ENCODE results near the gene AGAP9.
A peak's percentile ranks its signal among the peaks of the same experiment; 100 is the strongest.
"Not testable (repeated sequence)": the region's sequence is repeated elsewhere in the genome, so short reads cannot be mapped to it uniquely, and the experiment has no call there.

The AGAP9 gene

DNA sequence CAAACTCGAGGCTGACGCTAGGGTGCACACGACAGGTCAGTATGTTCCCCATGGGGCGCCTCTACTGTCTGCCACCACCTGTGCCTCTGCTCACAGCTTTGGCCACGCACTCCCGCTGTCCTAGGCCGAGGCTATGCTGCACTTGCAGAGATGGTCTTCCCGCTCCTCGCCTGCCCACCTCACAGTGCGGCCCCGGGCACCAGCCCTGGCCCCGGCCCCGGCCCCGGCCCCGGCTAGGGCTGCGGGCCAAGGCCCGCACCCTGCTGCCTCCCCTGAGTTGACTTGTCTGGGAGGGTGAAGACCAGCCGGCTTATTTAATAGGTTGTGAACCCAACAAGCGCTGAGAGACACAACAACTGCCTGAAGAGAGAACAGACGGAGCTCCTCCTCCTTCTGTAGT, at the start of gene AGAP9:
TSS of gene AGAP9 (minus strand) at position 164 of the 400 bp plus-strand sequence. CDS start at position 52, 112 bp downstream.
- not testable (repeated sequence) for DNase-seq

GRCh38 chr10:47571138-47571912, 47.9 kb upstream of the AGAP9 start:
- DNase-seq = not testable (repeated sequence)

DNA sequence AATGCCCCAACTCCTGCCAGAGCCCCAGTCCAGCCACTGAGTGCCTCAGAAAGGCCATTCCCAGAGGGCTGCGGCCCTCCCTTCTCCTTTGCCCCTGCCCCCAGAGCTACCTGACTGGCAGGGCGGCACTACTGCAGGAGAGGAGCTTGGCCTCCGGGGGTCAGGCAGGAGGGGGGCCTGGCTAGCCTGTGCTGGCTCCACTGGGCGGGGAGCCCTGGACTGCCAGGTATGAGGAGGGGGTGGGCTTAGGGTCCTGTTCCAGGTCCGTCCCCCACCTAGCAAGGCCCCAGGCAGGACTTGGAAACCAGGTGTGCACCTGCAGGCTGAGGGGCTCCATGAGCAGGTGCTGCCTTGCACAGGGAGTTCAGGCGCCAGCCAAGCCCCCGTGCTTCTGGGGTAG, 43.3 kb upstream of the AGAP9 start:
- DNase-seq = not testable (repeated sequence)

GRCh38 chr10:47566108-47566699, 42.8 kb upstream of the AGAP9 start:
- not testable (repeated sequence) for DNase-seq

DNA sequence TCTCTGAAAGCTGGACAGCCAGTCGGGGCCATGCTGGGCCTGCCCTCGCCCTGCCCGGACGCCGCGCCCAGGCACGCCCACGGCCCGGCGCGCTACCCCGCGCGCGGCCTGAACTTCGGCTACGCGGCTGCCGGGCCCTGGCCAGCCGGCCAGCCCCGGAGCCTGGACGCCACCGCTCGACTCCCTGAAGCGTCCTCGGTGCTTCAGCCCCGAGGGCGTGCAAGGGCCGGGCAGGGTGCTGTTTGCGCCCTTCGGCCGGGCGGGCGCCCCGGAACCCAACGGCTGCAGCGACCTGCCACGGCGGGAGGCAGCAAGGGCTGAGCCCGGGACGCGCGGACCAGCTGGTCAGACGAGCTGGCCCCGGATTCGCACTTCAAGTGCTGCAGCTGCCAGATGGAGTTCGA, 42.1 kb upstream of the AGAP9 start:
- DNase-seq = not testable (repeated sequence)

DNA sequence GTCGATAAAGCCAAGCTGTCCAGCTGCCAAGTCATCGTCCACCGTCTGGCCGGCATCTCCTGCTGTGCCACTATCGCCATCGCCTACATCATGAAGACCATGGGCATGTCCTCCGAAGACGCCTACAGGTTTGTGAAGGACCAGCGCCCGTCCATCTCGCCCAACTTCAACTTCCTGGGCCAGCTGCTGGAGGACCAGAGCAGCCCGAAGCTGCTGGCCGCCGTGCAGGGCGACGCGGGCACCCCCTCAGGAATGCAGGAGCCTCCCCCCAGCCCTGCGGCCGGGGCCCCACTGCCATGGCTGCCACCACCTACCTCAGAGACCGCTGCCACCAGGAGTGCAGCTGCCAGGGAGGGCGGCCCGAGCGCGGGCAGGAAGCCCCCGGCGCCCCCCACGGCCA, 41.5 kb upstream of the AGAP9 start:
- DNase-seq = not testable (repeated sequence)

DNA sequence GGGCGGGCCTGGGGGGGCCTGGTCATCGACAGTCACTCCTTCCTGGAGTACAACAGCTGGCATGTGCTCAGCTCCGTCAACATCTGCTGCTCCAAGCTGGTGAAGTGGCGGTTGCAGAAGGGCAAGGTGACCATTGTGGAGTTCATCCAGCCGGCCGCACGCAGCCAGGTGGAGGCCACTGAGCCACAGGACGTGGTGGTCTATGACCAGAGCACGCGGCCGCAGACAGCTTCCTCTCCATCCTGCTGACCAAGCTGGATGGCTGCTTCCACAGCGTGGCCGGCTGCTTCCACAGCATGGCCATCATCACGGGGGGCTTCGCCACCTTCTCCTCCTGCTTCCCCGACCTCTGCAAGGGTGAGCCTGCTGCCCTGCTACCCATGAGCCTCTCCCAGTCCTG, 40.9 kb upstream of the AGAP9 start:
- not testable (repeated sequence) for DNase-seq

- not testable (repeated sequence) for DNase-seq
Measured at GRCh38 chr10:47560452-47560851, 37.0 kb upstream of the AGAP9 start.

DNA sequence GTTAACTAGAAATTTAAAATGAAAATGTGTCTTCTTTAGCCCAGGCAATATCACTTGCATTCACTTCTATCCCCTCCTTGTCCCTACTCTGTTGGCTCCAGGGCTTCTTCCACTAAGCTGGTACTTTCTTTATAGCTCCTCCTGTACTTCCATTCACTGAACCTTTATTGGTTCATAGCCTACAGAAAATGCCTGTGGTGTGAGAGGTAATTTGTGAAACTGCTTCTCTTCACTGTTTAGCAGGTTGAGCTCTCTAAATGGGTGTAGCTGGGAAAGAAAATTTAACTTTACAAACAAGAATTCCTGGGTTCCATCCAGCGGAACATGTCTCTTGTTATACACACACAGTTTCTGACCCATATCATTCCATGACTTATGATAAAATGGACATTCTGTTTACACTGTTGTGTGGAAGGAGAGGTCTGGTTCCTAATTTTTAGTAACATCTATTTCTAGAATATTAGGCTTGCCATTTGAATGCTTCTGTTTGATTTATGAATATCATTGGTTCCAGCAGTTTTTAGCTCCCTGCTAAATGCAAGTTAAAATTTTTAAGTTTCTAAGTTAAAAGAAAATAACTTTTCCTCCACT, 36.4 kb upstream of the AGAP9 start:
- not testable (repeated sequence) for DNase-seq

- DNase-seq = peak; percentile 65
Measured at GRCh38 chr10:47558109-47558508, 34.7 kb upstream of the AGAP9 start.

DNA sequence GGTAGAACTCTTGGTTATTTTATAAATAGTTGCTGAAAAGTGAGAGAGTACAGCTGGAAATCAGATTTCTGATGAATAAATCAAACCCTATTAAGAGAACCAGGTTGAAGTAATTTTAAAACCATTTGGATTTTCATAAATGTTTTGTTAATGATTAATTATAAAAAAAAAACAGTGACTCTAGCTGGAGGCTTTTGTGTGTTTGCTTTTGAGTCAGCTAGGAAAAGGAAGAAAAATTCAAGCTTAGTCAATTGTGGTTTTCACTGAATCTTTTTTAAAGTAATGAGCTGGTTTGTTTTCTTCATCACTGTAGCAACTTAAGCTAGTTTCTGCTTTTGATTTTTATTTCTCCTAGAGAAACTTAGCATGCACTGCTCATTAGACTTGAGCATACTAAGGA, 34.2 kb upstream of the AGAP9 start:
- peak; percentile 25 for DNase-seq

GRCh38 chr10:47555334-47555733, 31.9 kb upstream of the AGAP9 start:
- DNase-seq = not testable (repeated sequence)

DNA sequence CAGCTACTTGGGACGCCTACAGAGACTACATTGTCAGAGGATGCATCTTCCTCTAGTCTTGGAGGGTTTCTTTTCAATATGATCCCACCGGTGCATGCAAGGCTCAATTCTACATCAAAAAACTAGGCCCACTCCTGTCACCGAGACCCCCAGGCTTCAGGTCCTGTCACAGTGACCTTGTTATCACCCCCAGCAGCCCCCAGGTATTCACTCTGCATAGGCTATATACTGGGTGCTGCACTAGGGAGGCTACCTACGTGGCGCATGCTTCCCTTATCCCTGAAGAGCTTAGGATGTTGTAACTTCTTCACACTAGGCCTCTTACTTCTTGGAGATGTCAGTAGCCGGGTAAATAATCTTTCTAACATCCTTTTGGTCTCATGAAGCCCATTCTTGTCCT, 31.1 kb upstream of the AGAP9 start:
- DNase-seq = not testable (repeated sequence)

- peak; percentile 3 for DNase-seq
Measured at GRCh38 chr10:47553860-47554247, 30.4 kb upstream of the AGAP9 start.

- peak; percentile 80 for DNase-seq
Measured at GRCh38 chr10:47553214-47553859, 29.9 kb upstream of the AGAP9 start.

DNA sequence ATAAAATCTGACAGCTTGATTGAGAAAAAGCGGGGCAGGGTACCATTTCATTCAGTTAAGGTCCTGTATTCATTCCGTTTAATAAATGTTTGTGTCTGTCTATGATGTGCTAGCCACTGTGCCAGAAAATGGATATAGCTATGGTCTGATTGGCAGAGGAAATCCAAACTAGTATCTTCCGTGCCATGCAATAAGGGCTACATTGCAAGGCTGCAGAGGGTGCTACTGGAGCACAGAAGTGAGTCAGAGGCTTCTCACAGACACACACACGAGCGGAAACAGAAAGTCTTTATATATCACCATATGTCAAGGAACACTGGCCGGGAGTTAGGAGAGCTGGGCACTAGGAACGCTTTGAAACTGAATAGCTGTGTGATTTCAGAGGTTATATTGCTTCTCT, 29.3 kb upstream of the AGAP9 start:
- DNase-seq = peak; percentile 85

- not testable (repeated sequence) for DNase-seq
Measured at GRCh38 chr10:47547286-47547685, 23.8 kb upstream of the AGAP9 start.

DNA sequence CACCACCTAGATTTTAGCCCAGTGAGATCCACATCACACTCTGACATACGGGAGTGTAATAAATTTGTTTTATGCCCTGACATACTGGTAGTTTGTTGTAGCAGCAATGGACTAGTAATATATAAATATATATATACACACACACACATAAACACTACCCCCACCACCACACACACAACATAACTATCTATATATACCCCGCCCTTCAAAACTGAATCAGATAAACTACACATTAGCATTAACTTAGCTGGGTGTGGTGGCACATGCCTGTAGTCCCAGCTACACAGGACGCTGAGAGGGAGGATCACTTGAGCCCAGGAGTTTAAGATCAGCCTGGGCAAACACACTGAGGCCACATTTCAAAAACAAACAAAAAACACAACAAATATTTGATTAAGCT, 13.0 kb upstream of the AGAP9 start:
- not testable (repeated sequence) for DNase-seq

- DNase-seq = not testable (repeated sequence)
Measured at GRCh38 chr10:47502313-47502712, 21.1 kb downstream of the AGAP9 start.

- not testable (repeated sequence) for DNase-seq
Measured at GRCh38 chr10:47494226-47494625, 29.2 kb downstream of the AGAP9 start.

DNA sequence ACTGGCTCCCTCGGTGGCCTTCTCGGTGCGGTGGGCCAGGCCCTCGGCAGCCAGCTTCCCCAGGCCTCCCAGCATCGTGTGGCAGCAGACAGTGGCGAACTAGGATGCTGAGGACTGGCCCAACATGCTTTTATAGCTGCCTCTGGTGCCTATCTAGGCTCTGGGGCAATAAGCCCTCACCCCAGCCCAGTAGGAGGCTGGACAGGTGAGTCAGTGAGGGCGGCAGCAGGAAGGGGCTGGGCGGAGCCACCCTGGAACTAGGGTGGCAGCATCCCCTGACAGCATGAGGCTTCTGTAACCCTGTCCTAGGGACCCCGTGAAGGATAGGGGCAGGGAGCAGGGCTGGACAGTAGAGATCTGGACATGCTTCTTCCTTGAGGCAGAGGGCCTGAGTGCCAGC, 31.8 kb downstream of the AGAP9 start, which contains the start of gene FAM25G:
TSS of gene FAM25G (minus strand) at position 101 of the 400 bp plus-strand sequence. CDS start at position 75, 26 bp downstream.
- DNase-seq = not testable (repeated sequence)

DNA sequence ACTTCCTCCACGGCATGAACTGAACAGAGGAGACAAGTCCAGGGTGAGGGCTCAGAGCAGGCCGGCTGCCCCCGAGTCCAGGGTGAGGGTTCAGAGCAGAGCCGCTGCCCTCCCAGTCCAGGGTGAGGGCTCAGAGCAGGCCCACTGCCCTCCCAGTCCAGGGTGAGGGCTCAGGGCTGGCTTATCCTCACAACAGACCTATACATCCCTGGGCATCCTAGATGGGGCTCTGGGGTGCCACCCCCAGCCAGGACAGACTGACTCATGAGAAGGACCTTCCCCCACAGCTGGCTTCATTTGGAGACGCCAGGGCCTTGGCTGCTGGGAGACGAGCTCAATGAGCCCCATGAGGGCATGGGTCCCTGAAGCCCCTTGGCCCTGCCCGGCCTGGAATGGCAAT, 33.8 kb downstream of the AGAP9 start:
- not testable (repeated sequence) for DNase-seq

DNA sequence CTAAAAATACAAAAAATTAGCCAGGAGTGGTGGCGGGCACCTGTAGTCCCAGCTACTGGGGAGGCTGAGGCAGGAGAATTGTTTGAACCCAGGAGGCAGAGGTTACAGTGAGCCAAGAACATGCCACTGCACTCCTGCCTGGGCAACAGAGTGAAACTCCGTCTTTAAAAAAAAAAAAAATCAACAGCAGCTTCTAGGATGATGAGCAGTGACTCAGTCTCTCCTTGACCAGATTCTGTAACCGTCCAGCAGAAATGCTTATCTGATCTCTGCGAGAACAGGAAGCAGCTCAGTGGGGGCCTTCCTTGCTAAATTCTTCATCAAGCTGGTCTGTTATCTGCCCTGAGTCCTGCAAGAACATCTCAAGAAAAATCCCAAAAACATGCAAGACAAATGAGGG, 37.5 kb downstream of the AGAP9 start:
- peak; percentile 0 for DNase-seq

Measured in inflammatory macrophage treated with lipopolysaccharide for 4 hours (primary cell).